NCI-H2107 (cell line): ENCODE measurements around the gene CRADD.
"Not testable (repeated sequence)": the region's sequence is repeated elsewhere in the genome, so short reads cannot be mapped to it uniquely, and the experiment has no call there.

ENCODE experiments used
- DNase-seq: peaks from one replicate; lab custom pipeline; 2025; lab: John Stamatoyannopoulos, UW

The CRADD gene

GRCh38 chr12:93758801-93759373 lies 81.7 kb downstream of the CRADD start:
- DNase-seq: no peak

GRCh38 chr12:93759512-93760081 lies 82.4 kb downstream of the CRADD start:
- DNase-seq: no peak

GRCh38 chr12:93760275-93760875 lies 83.2 kb downstream of the CRADD start:
- DNase-seq: no peak

DNA sequence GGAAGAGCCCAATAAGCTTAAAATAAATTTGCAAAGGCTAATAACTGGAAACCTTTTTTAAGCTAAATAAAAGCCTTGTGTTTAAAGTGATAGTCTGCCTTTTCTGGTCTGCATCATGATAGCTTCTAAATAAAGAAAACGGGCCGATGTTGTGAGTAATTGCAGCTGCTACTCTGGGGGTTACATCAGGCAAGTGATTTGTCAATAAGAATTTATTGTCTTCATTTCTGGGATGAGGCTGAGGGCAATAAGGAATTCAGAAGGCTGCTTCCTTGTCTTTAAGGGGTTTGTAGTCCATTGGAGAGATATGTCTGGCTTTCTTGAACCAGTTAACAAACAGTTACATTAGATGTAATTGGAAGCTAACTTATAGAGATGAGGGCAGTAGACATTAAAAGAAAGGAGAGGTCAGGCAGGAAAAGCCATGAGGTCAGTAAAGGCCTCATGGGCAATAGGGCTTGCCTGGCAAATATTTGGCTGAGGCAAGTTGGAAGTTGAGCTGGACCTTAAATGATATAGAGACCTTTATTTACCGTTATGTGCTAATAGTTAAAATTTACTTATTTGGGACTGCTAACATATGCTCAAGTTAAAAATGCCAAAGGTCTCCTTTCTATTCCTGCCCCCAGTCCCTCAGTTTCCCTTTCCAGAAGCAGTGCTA lies 85.0 kb downstream of the CRADD start:
- DNase-seq: no peak

GRCh38 chr12:93762912-93763553 lies 85.9 kb downstream of the CRADD start:
- DNase-seq: no peak

- DNase-seq: no peak
Observed at GRCh38 chr12:93763746-93764147, 86.6 kb downstream of the CRADD start.

GRCh38 chr12:93766371-93766770 lies 89.2 kb downstream of the CRADD start:
- no peak for DNase-seq

- DNase-seq: peak; percentile 29
Observed at GRCh38 chr12:93766796-93767523, 89.8 kb downstream of the CRADD start.

DNA sequence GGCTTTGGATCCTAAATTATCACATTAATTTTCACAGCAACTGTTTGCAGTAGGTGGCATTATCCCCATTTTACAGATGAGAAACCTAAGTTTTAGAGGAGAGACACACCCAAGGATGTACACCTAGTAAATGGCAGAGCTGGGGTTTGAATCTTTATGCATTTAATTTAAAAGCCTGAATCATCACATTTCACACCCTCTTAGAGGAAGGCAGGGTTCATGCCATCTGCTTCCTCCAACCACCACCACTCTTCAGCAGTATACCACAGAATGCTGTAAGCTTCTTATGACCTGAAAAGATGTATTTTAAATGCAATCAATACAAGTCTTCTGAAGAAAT lies 90.3 kb downstream of the CRADD start:
- DNase-seq: no peak

- DNase-seq: no peak
Observed at GRCh38 chr12:93772003-93772700, 95.0 kb downstream of the CRADD start.

DNA sequence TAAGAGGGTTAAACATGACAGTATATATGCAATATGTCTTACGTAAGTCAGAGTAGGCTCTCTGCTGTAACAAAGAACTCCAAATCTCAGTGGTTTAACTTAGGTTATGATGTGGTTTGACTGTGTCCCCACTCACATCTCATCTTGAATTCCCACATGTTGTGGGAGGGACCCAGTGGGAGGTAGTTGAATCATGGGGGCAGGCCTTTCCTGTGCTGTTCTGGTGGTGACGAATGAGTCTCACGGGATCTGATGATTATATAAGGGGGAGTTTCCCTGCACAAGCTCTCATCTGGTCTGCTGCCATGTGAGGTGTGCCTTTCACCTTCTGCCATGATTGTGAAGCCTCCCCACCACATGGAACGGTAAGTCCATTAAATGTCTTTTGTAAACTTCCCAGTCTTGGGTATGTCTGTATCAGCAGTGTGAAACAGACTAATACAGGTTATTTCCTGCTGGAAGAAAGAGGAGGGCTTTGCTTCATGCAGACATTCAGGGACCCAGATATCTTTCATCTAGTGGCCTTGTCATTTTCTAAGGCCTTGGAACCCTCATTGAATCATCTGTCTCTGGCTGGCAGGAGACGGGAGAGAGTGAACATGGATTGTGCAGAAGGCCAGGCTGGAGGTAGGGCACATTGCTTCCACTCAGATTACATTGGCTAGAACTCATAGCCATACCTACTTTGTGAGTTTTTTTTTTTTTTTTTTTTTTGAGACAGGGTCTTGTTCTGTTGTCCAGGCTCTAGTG lies 96.1 kb downstream of the CRADD start:
- no peak for DNase-seq

DNA sequence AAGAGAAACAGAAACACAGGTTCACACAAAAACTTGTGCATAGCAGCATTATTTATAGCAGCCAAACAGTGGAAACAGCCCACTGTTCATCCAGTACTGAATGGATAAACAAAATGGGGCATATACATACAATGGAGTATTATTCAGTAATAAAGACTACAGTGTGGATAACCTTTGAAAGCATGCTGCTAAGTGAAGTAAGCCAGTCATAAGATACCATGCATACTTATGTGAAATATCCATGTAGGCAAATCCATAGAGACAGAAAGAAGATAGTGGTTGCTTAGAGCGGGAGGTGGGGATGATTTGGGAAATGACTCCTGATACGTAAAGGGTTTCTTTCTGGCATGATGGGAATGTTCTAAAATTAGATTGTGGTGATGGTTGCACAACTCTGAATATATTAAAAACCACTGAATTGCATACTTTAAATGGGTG lies 99.4 kb downstream of the CRADD start:
- no peak for DNase-seq

DNA sequence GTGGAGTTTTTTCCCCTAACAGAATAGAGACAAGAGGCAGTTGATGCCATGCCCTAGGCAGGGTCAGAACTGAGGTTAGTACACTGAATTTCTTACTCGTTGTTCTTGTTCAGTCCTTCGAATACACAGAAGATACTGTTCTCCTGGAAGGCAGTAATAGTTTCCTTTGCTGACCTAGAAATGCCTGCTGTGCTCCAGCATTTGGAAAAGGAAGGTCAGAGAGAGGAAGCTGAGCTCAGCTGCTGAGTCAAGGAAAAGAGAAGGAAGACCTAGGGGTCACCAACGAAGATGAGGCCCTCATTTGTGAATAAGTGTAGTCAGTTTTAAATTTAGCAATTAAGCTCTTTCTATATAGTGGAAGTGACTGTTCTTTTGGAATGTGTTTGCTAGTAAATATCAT lies 100.1 kb downstream of the CRADD start:
- DNase-seq: no peak

DNA sequence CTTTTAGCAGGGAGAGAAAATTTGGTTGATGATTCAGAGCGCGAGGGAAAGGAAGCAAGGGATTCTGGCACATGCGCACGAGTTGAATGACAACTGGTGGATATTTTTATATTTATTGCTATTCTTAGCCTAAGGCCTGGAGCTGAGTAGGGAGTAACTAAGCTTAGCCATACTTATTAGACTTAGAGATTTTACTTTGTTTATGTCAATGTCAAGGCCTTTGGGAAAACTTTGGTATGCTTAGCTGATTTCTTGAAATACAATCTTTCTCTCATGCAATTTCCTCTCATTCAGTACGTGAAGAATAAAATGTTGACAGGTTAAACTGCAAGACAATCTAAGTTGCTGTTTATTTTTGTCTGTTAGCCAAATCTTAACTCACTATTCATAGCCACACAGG lies 101.1 kb downstream of the CRADD start:
- no peak for DNase-seq

DNA sequence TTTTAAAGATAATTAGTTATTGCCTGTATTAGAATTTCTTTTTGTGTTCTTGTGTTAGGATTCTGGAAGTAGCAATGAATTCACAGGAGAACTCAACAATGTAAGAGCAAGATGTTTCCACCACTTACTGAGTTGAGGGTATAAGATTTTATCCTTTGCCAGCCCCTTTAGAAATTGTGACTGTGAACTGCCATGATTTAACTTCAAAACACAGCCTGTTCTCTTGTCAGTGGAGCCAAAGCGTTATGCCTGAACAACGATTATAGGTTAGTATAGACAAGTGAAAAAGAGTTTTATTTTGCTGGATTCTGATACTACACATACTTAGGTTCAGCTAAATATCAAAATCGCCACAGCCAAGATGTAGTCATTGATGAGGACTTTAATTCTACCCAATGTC lies 101.6 kb downstream of the CRADD start:
- DNase-seq: no peak

GRCh38 chr12:93780101-93780641 lies 103.0 kb downstream of the CRADD start:
- DNase-seq: no peak

DNA sequence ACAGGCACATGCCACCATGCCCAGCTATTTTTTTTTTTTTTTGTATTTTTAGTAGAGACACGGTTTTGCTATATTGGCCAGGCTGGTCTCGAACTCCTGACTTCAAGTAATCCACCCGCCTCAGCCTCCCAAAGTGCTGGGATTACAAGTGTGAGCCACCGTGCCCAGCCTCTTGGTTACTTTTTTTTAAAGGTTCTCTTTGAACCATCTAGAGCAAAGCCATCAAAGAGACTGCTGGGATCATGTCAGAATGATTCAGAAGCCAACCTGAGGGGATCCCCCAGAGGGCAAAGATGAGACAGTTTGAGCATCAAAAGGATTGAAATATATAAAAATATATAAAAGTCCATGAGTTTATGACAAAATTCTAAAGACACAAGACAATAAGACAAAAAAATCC lies 103.7 kb downstream of the CRADD start:
- DNase-seq: not testable (repeated sequence)

DNA sequence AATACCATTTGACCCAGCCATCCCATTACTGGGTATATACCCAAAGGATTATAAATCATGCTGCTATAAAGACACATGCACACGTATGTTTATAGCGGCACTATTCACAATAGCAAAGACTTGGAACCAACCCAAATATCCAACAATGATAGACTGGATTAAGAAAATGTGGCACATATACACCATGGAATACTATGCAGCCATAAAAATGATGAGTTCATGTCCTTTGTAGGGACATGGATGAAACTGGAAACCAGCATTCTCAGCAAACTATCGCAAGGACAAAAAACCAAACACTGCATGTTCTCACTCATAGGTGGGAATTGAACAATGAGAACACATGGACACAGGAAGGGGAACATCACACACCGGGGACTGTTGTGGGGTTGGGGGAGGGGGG lies 104.8 kb downstream of the CRADD start:
- not testable (repeated sequence) for DNase-seq

DNA sequence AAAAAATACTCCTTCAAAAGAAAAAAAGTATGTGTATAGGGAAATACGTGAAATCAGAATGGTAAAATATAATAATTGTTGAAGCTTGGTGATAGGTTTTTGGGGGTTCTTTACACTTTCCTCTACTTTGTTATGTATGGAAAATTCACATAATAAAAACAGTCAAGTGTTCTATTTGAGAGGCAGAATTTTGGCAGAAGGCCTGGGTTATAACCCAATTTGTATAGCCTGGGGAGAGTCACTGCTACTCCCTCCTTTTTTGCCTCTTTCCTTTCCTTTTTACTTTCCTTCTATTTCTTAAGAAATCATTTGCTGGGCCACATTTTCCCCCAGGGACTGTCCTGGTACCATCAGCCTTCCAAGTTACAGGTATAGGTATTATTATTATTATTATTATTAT lies 105.7 kb downstream of the CRADD start:
- no peak for DNase-seq

- DNase-seq: no peak
Observed at GRCh38 chr12:93783832-93784231, 106.7 kb downstream of the CRADD start.
